ENCODE measurements around the gene USP50. TPM values are rescaled to one million over a fixed set of nuclear protein-coding genes. Genes with fewer than 3 reads are reported as not detected.

Gene USP50
- total RNA-seq, 3 donors from 2014 or later (not counting 1 experiment from before 2014, with no cell fraction given): 0.33 to 0.97 (median 0.49) TPM

- H3K27ac ChIP-seq (ENCODE audit: low read length): no peak overlapping the region
- H3K4me3 ChIP-seq (ENCODE audit: low read length): no peak overlapping the region
- ATAC-seq (no peak), DNase-seq (no peak)
- no peaks in the 10 kb centered on the region for H3K4me1 Mint-ChIP-seq
- WGBS (ENCODE audit: insufficient coverage): 86% methylated on average over 1 of the region's 2 CpGs
- H3K4me1 ChIP-seq (ENCODE audit: control insufficient read depth, insufficient read depth, low read length): no peaks in the 10 kb centered on the region
- H3K9me3 ChIP-seq (ENCODE audit: control insufficient read depth, insufficient read depth, low read length): no peaks in the 10 kb centered on the region
- no peak for TF ChIP-seq CTCF (IDR thresholded peaks at IDR 0.05)
- H3K4me3 Mint-ChIP-seq: no peak overlapping the region
- no peaks in the 10 kb centered on the region for H3K27me3 ChIP-seq (ENCODE audit: control insufficient read depth, insufficient read depth, low read length)
- H3K27me3 Mint-ChIP-seq (ENCODE audit: low read depth in 2 of 2): peaks cover 0 to 10% of the 10 kb centered on the region in 2 donors
- no peaks in the 10 kb centered on the region for H3K36me3 ChIP-seq (ENCODE audit: control insufficient read depth, insufficient read depth, low read length)
- H3K36me3 Mint-ChIP-seq: no peaks in the 10 kb centered on the region
- no peak overlapping the region for H3K27ac Mint-ChIP-seq
- intact Hi-C loops (cut with micrococcal nuclease): no loop called here
- no peaks in the 10 kb centered on the region for H3K9me3 Mint-ChIP-seq
Measured at GRCh38 chr15:50542887-50543210, 3.6 kb downstream of the USP50 start.

- Histone ChIP-seq H3K27ac (ENCODE audit: low read length) (no peak overlapping the region), H3K4me1 (ENCODE audit: control insufficient read depth, insufficient read depth, low read length) (no peaks in the 10 kb centered on the region), H3K4me3 (ENCODE audit: low read length) (no peak overlapping the region), H3K9me3 (ENCODE audit: control insufficient read depth, insufficient read depth, low read length) (no peaks in the 10 kb centered on the region), H3K27me3 (ENCODE audit: control insufficient read depth, insufficient read depth, low read length) (no peaks in the 10 kb centered on the region), H3K36me3 (ENCODE audit: control insufficient read depth, insufficient read depth, low read length) (no peaks in the 10 kb centered on the region)
- no peak for TF ChIP-seq CTCF (IDR thresholded peaks at IDR 0.05)
- WGBS (ENCODE audit: insufficient coverage): 74% methylated on average over 4 of the region's 4 CpGs
- peaks cover 0 to 3% of the 10 kb centered on the region in 2 donors for H3K27me3 Mint-ChIP-seq (ENCODE audit: low read depth in 2 of 2)
- ATAC-seq (no peak), DNase-seq (no peak)
- H3K4me1 Mint-ChIP-seq: no peaks in the 10 kb centered on the region
- intact Hi-C loops (cut with micrococcal nuclease): no loop called here
- no peaks in the 10 kb centered on the region for H3K36me3 Mint-ChIP-seq
- H3K4me3 Mint-ChIP-seq: no peak overlapping the region
- H3K9me3 Mint-ChIP-seq: no peaks in the 10 kb centered on the region
- H3K27ac Mint-ChIP-seq: no peak overlapping the region
Measured at GRCh38 chr15:50531766-50532165, 14.7 kb downstream of the USP50 start.

GRCh38 chr15:50531163-50531562 lies 15.3 kb downstream of the USP50 start:
- intact Hi-C loops (cut with micrococcal nuclease): no loop called here
- 96% methylated on average over 3 of the region's 4 CpGs for WGBS (ENCODE audit: insufficient coverage)
- no peaks in the 10 kb centered on the region for H3K4me1 Mint-ChIP-seq
- Histone ChIP-seq H3K4me3 (ENCODE audit: low read length) (no peak overlapping the region), H3K36me3 (ENCODE audit: control insufficient read depth, insufficient read depth, low read length) (no peaks in the 10 kb centered on the region), H3K4me1 (ENCODE audit: control insufficient read depth, insufficient read depth, low read length) (no peaks in the 10 kb centered on the region), H3K27me3 (ENCODE audit: control insufficient read depth, insufficient read depth, low read length) (no peaks in the 10 kb centered on the region), H3K9me3 (ENCODE audit: control insufficient read depth, insufficient read depth, low read length) (no peaks in the 10 kb centered on the region), H3K27ac (ENCODE audit: low read length) (no peak overlapping the region)
- no peak for TF ChIP-seq CTCF (IDR thresholded peaks at IDR 0.05)
- no peaks in the 10 kb centered on the region for H3K9me3 Mint-ChIP-seq
- peaks cover 0 to 3% of the 10 kb centered on the region in 2 donors for H3K27me3 Mint-ChIP-seq (ENCODE audit: low read depth in 2 of 2)
- DNase-seq (no peak), ATAC-seq (no peak)
- H3K4me3 Mint-ChIP-seq: no peak overlapping the region
- H3K27ac Mint-ChIP-seq: no peak overlapping the region
- no peaks in the 10 kb centered on the region for H3K36me3 Mint-ChIP-seq

GRCh38 chr15:50523851-50524251 lies 22.6 kb downstream of the USP50 start:
- ATAC-seq (no peak), DNase-seq (no peak)
- H3K27ac Mint-ChIP-seq: no peak overlapping the region
- H3K27me3 Mint-ChIP-seq (ENCODE audit: low read depth in 2 of 2): no peaks in the 10 kb centered on the region
- TF ChIP-seq CTCF (IDR thresholded peaks at IDR 0.05): no peak
- no peaks in the 10 kb centered on the region for H3K9me3 Mint-ChIP-seq
- Histone ChIP-seq H3K9me3 (ENCODE audit: control insufficient read depth, insufficient read depth, low read length) (no peaks in the 10 kb centered on the region), H3K4me1 (ENCODE audit: control insufficient read depth, insufficient read depth, low read length) (no peaks in the 10 kb centered on the region), H3K36me3 (ENCODE audit: control insufficient read depth, insufficient read depth, low read length) (no peaks in the 10 kb centered on the region), H3K27me3 (ENCODE audit: control insufficient read depth, insufficient read depth, low read length) (no peaks in the 10 kb centered on the region), H3K4me3 (ENCODE audit: low read length) (no peak overlapping the region), H3K27ac (ENCODE audit: low read length) (no peak overlapping the region)
- H3K4me3 Mint-ChIP-seq: no peak overlapping the region
- intact Hi-C loops (cut with micrococcal nuclease): no loop called here
- H3K36me3 Mint-ChIP-seq: no peaks in the 10 kb centered on the region
- 98% methylated on average over 4 of the region's 5 CpGs for WGBS (ENCODE audit: insufficient coverage)
- no peaks in the 10 kb centered on the region for H3K4me1 Mint-ChIP-seq
